Measurements from ENCODE around the gene SLC3A2. TPM values are rescaled to one million over a fixed set of nuclear protein-coding genes. Genes with fewer than 3 reads are reported as not detected.

Gene SLC3A2
- total and polyA plus RNA-seq, 4 donors = 31.8 to 107 (median 86.7) TPM

DNA sequence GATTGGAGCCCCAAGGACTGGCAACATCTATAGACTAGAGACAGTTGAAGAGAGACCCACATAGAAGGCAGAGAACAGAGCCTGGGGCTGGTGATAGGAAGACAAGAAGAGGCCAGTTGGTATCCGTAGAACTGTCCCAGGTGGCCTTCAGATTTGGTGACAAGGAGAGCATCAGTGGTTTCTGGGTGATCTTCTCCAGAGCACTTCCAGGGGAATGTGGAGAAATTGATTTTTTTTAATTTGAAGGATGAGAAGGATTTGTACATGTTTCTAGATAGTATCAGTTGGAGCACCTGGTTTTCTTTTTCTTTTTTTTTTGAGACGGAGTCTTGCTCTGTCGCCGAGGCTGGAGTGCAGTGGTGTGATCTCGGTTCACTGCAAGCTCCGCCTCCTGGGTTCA is 14.8 kb downstream of the SLC3A2 start:
- Histone ChIP-seq H3K4me1 (ENCODE audit: control insufficient read depth in 1 of 2, insufficient read depth in 2 of 2, low read length in 2 of 2) (no peaks in the 10 kb centered on the region), H3K27me3 (ENCODE audit: control insufficient read depth in 1 of 2, insufficient read depth in 2 of 2, low read length in 1 of 2) (no peaks in the 10 kb centered on the region), H3K27ac (ENCODE audit: low read depth in 1 of 2, low read length in 2 of 2) (no peak overlapping the region), H3K36me3 (ENCODE audit: control insufficient read depth in 1 of 2, insufficient read depth in 2 of 2, low read length in 1 of 2) (no peaks in the 10 kb centered on the region), H3K9me3 (ENCODE audit: control insufficient read depth, low read length) (no peaks in the 10 kb centered on the region), H3K4me3 (ENCODE audit: low read length in 2 of 2) (no peak overlapping the region)
- ATAC-seq (ENCODE audit: low FRiP score) (no peak), DNase-seq (no peak)
- intact Hi-C loops (cut with DNase I) = no loop called here
- WGBS, 2 donors = 82 to 93% methylated on average over 6 of the region's 6 CpGs

DNA sequence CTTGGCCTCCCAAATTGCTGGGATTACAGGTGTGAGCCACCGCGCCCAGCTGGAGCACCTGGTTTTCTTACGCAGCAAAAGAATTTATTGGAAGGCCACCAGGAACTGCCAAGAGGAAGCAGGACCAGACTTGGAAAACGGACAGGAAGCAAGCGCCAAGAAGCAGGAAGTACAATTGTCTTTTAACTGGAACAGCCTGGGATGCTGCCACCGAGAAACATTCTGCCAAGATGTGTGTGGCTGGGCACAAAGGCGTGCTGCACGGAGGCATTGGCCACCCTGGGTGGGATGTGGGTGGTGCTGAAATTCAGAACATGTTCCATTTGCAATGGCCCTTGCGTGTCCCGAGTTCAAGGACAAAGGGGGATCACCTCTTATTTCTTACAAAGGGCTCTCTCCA is 15.4 kb downstream of the SLC3A2 start:
- H3K4me1 ChIP-seq (ENCODE audit: control insufficient read depth in 1 of 2, insufficient read depth in 2 of 2, low read length in 2 of 2) = no peaks in the 10 kb centered on the region
- intact Hi-C loops (cut with DNase I) = no loop called here
- H3K9me3 ChIP-seq (ENCODE audit: control insufficient read depth, low read length) = no peaks in the 10 kb centered on the region
- H3K36me3 ChIP-seq (ENCODE audit: control insufficient read depth in 1 of 2, insufficient read depth in 2 of 2, low read length in 1 of 2) = no peaks in the 10 kb centered on the region
- 67 to 75% methylated on average over 10 of the region's 10 CpGs for WGBS, 2 donors
- peak; percentile 42 for ATAC-seq (ENCODE audit: low FRiP score)
- no peak for DNase-seq
- H3K27me3 ChIP-seq (ENCODE audit: control insufficient read depth in 1 of 2, insufficient read depth in 2 of 2, low read length in 1 of 2) = no peaks in the 10 kb centered on the region
- H3K4me3 ChIP-seq (ENCODE audit: low read length in 2 of 2) = no peak overlapping the region
- H3K27ac ChIP-seq (ENCODE audit: low read depth in 1 of 2, low read length in 2 of 2) = no peak overlapping the region

DNA sequence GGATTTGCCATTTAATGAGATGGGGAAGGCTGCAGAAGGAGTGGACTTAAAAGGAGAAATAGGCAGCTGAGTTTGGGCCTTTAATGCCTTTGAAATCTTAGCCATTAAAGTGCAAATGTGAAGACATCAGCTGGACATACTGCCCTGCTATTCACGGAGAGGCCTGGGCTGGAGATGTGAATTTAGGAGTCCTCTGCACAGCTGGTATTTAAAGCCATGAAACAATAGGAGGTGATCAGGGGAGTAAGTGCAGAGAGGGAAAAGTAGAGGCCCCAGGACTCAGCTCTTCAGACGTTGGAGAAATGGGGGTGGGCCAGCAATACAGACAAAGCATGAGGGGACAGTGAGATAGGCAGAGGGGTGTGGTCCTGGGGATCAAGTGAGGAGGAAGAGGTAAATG is 16.6 kb downstream of the SLC3A2 start:
- no peaks in the 10 kb centered on the region for H3K27me3 ChIP-seq (ENCODE audit: control insufficient read depth in 1 of 2, insufficient read depth in 2 of 2, low read length in 1 of 2)
- 49 to 58% methylated on average over 2 of the region's 2 CpGs for WGBS, 2 donors
- no peaks in the 10 kb centered on the region for H3K36me3 ChIP-seq (ENCODE audit: control insufficient read depth in 1 of 2, insufficient read depth in 2 of 2, low read length in 1 of 2)
- no peak overlapping the region for H3K4me3 ChIP-seq (ENCODE audit: low read length in 2 of 2)
- ATAC-seq (ENCODE audit: low FRiP score) (no peak), DNase-seq (no peak)
- H3K27ac ChIP-seq (ENCODE audit: low read depth in 1 of 2, low read length in 2 of 2) = no peak overlapping the region
- H3K9me3 ChIP-seq (ENCODE audit: control insufficient read depth, low read length) = no peaks in the 10 kb centered on the region
- H3K4me1 ChIP-seq (ENCODE audit: control insufficient read depth in 1 of 2, insufficient read depth in 2 of 2, low read length in 2 of 2) = no peaks in the 10 kb centered on the region
- intact Hi-C loops (cut with DNase I) = no loop called here

DNA sequence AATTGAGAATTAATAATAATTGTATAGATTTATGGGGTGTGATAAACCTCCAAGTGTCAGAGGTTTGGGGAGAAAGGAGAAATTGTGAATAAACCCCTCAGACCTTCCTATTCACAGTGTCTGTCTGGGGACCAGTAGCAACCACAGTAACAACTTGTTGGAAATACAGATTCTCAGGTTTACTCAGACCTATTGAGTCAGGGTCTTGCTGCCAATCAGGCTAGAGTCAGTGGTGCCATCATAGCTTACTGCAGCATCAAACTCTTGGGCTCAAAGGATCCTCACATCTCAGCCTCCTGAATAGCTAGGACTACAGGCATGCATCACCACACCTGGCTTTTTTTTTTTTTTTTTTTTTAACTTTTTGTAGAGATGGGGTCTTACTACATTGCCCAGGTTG is 17.3 kb downstream of the SLC3A2 start:
- H3K27ac ChIP-seq (ENCODE audit: low read depth in 1 of 2, low read length in 2 of 2) = no peak overlapping the region

DNA sequence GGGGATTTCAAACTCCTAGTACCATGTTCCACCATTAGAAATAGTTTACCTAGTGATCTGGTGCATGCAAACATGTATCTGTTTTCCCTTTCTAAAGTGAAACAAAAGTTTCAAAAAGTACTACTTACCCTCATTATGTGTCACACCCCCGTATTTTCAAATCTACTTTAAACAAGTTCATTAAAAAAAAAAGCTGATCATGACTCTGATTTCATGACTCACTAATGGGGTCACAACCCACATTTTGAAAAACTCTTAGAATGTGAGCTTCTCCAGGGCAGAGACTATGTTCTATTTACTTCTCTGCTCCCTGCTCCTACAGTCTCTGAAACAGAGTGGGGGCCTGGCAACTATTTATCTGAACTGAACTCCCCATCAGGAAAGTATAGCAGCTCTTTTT is 22.2 kb downstream of the SLC3A2 start:
- 60 to 62% methylated on average over 1 of the region's 1 CpG for WGBS, 2 donors
- intact Hi-C loops (cut with DNase I) = no loop called here
- ATAC-seq (ENCODE audit: low FRiP score) = no peak

More for the DNA sequence above, 17.3 kb downstream of the SLC3A2 start:
- intact Hi-C loops (cut with DNase I) = no loop called here
- no peaks in the 10 kb centered on the region for H3K27me3 ChIP-seq (ENCODE audit: control insufficient read depth in 1 of 2, insufficient read depth in 2 of 2, low read length in 1 of 2)
- H3K36me3 ChIP-seq (ENCODE audit: control insufficient read depth in 1 of 2, insufficient read depth in 2 of 2, low read length in 1 of 2) = no peaks in the 10 kb centered on the region
- no peaks in the 10 kb centered on the region for H3K4me1 ChIP-seq (ENCODE audit: control insufficient read depth in 1 of 2, insufficient read depth in 2 of 2, low read length in 2 of 2)
- H3K4me3 ChIP-seq (ENCODE audit: low read length in 2 of 2) = no peak overlapping the region
- ATAC-seq (ENCODE audit: low FRiP score) (no peak), DNase-seq (no peak)
- H3K9me3 ChIP-seq (ENCODE audit: control insufficient read depth, low read length) = no peaks in the 10 kb centered on the region

DNA sequence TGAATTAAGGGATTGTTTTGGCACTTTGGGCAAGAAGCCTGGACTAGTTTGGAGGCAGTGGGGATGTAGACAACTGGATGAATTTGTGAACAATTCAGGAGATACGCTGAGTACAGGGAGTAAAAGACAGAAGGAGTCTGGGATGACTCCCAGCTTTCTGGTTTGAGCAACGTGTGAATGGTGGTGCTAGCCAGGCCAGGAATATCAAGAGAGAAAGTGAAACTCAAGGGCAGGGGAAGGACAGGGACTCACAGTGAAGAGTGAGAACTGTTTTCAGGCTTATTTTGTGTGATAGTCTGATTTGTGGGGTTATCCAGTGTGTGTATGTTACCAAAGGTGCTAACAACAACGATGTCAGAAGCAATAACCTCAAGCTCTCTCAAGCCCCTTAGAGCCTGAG is 24.6 kb downstream of the SLC3A2 start:
- Histone ChIP-seq H3K4me3 (ENCODE audit: low read length in 2 of 2) (no peak overlapping the region), H3K9me3 (ENCODE audit: control insufficient read depth, low read length) (no peaks in the 10 kb centered on the region), H3K27ac (ENCODE audit: low read depth in 1 of 2, low read length in 2 of 2) (no peak overlapping the region), H3K4me1 (ENCODE audit: control insufficient read depth in 1 of 2, insufficient read depth in 2 of 2, low read length in 2 of 2) (no peaks in the 10 kb centered on the region), H3K36me3 (ENCODE audit: control insufficient read depth in 1 of 2, insufficient read depth in 2 of 2, low read length in 1 of 2) (no peaks in the 10 kb centered on the region), H3K27me3 (ENCODE audit: control insufficient read depth in 1 of 2, insufficient read depth in 2 of 2, low read length in 1 of 2) (no peaks in the 10 kb centered on the region)
- intact Hi-C loops (cut with DNase I) = no loop called here
- ATAC-seq (ENCODE audit: low FRiP score) = no peak
- 36 to 37% methylated on average over 3 of the region's 3 CpGs for WGBS, 2 donors
- DNase-seq = no peak

More for the DNA sequence above, 22.2 kb downstream of the SLC3A2 start:
- no peak overlapping the region for H3K27ac ChIP-seq (ENCODE audit: low read depth in 1 of 2, low read length in 2 of 2)
- no peak overlapping the region for H3K4me3 ChIP-seq (ENCODE audit: low read length in 2 of 2)
- DNase-seq = no peak
- no peaks in the 10 kb centered on the region for H3K36me3 ChIP-seq (ENCODE audit: control insufficient read depth in 1 of 2, insufficient read depth in 2 of 2, low read length in 1 of 2)
- H3K27me3 ChIP-seq (ENCODE audit: control insufficient read depth in 1 of 2, insufficient read depth in 2 of 2, low read length in 1 of 2) = no peaks in the 10 kb centered on the region
- H3K9me3 ChIP-seq (ENCODE audit: control insufficient read depth, low read length) = no peaks in the 10 kb centered on the region
- no peaks in the 10 kb centered on the region for H3K4me1 ChIP-seq (ENCODE audit: control insufficient read depth in 1 of 2, insufficient read depth in 2 of 2, low read length in 2 of 2)

DNA sequence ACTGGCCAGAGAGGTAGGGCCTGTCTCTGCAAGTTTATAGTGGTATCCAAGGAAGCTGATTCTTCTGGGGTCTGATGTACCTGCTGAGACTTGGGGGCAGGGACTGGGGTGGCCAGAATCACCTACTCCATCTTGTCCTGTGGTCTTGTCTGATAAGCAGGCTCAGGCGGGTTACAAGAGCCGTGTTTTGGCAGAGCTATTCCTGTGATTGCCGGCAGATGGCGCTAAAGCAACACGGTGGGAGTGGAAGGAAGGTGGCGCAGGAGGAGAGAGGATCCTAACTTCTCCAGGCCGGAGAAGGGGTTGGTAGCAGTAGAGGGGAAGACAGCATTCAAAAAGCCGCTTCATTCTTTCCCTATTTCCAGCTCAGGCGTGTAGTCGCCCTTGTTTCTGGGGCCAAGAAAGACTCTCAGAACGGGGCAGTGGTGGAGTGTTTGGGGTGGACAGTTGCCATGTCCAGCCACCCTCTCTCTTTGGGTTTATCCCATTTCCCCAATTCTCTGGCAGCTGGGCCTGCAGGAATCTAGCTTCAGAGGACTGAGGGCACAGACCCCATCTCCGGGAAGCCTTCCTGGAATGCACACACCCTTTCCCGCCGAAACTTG is 25.3 kb downstream of the SLC3A2 start:
- no peaks in the 10 kb centered on the region for H3K9me3 ChIP-seq (ENCODE audit: control insufficient read depth, low read length)
- H3K4me1 ChIP-seq (ENCODE audit: control insufficient read depth in 1 of 2, insufficient read depth in 2 of 2, low read length in 2 of 2) = no peaks in the 10 kb centered on the region
- no peak overlapping the region for H3K4me3 ChIP-seq (ENCODE audit: low read length in 2 of 2)
- no peak overlapping the region for H3K27ac ChIP-seq (ENCODE audit: low read depth in 1 of 2, low read length in 2 of 2)
- 16 to 18% methylated on average over 14 of the region's 14 CpGs for WGBS, 2 donors
- ATAC-seq (ENCODE audit: low FRiP score) = peak; percentile 88
- H3K36me3 ChIP-seq (ENCODE audit: control insufficient read depth in 1 of 2, insufficient read depth in 2 of 2, low read length in 1 of 2) = no peaks in the 10 kb centered on the region
- H3K27me3 ChIP-seq (ENCODE audit: control insufficient read depth in 1 of 2, insufficient read depth in 2 of 2, low read length in 1 of 2) = no peaks in the 10 kb centered on the region
- DNase-seq = peak; percentile 81 to 94
- intact Hi-C loops (cut with DNase I) = loop anchor here (1.0 to 2.0 kb wide), 2 partner anchors 117 to 118 kb away; no protein-coding TSS in a partner anchor

DNA sequence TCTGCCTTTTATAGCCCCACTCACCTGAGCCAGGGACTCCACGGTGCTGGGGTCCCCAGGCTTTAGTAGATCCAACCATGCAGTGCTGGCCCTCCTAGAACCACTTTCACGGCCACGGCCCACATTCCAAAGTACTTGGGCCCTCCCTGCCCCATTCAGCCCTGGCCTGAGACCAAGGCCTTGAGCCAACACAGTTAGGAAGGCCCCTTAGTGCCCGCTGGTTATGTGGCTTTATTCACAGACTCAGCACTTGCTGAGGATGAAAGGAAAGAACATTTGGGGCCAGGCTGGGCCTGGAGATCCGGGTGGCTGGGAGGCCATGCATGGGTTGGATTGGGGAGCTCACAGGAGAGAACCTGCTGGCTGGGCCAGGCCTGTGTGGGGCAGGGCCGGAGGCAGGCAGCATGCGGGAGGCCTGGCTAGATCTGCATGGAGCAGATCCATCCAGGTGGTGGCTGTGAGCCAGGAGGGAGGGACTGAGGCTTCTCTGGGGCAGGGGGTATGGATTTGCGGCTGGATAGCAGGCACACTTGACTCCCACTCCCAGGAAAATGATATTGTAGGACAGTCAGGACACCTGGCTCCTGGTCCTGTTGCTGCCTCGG is 27.9 kb downstream of the SLC3A2 start:
- no peak for DNase-seq
- intact Hi-C loops (cut with DNase I) = no loop called here
- 36 to 42% methylated on average over 9 of the region's 9 CpGs for WGBS, 2 donors

More for the DNA sequence above, 27.9 kb downstream of the SLC3A2 start:
- H3K4me3 ChIP-seq (ENCODE audit: low read length in 2 of 2) = no peak overlapping the region
- no peaks in the 10 kb centered on the region for H3K9me3 ChIP-seq (ENCODE audit: control insufficient read depth, low read length)
- ATAC-seq (ENCODE audit: low FRiP score) = no peak
- H3K27me3 ChIP-seq (ENCODE audit: control insufficient read depth in 1 of 2, insufficient read depth in 2 of 2, low read length in 1 of 2) = no peaks in the 10 kb centered on the region
- H3K27ac ChIP-seq (ENCODE audit: low read depth in 1 of 2, low read length in 2 of 2) = no peak overlapping the region
- H3K4me1 ChIP-seq (ENCODE audit: control insufficient read depth in 1 of 2, insufficient read depth in 2 of 2, low read length in 2 of 2) = no peaks in the 10 kb centered on the region
- no peaks in the 10 kb centered on the region for H3K36me3 ChIP-seq (ENCODE audit: control insufficient read depth in 1 of 2, insufficient read depth in 2 of 2, low read length in 1 of 2)
